Activated CD8-positive, alpha-beta memory T cell treated with anti-CD3 and anti-CD28 coated beads for 36 hours (primary cell): ENCODE data around the gene FKBP2. TPM values are rescaled to one million over a fixed set of nuclear protein-coding genes. Genes with fewer than 3 reads are reported as not detected.

Source experiments
- CTCF ChIA-PET: fragments of 350-600 bp; sonication (Branson Sonifier 250); formaldehyde crosslinking; loops from one replicate; lab custom pipeline; 2021; ENCODE audit warnings: antibody characterized with exemption; lab: Charles Lee
- POLR2A ChIA-PET: fragments of 350-600 bp; sonication (Branson Sonifier 250); formaldehyde crosslinking; loops from one replicate; lab custom pipeline; 2021; ENCODE audit warnings: antibody characterized with exemption; lab: Charles Lee
- total RNA-seq, 2 experiments: library from RNA; stranded (reverse); gene quantifications; one replicate each; pipeline ENCODE4 v1.2.3, GENCODE V29; 2021

The FKBP2 gene
- total RNA-seq, 2 experiments from 2014 or later, result 26.8 to 28.5 TPM

DNA sequence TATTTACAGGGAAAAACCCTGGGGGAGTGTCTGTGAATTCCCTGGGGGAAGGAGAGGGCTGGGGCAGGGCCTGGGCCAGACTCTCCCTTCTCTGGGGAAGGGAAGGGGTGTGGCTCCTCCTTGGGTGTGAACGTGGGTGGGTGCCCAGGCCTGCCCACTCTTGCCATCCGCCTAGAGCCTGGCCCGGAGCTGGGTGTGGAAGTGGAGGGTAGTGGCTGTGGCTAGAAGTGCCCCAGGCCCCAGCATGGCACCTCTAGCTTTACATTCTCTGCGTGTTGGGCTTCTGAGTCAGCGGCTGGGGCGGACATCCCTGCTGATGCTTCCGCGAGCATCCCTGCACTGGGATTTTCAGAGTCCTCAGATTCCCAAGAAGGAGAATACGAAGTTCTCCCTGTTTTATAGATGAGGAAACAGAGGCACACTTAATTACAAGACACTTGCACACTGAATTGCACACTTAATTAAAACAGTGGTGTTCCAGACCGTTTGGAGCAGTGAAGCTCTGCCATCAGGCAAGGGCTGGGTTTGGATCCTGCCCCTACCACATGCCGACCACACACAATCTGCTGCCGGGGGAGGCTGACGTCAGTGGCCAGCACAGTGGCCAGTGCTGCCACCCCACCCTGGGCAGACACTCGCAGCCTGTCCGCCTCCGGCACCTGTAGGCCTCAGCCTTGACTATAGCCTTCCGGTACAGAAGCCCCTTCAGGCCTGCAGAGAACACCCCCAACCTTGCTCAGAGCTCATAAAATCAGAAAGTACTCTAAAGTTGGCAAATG is 35.9 kb downstream of the FKBP2 start:
- ChIA-PET POLR2A (interaction anchor here (0.6 to 0.7 kb wide), 2 partner anchors 63 to 1481 kb away, joined by 3 to 4 read pairs; no protein-coding TSS in a partner anchor), CTCF (interaction anchor here (1.1 to 2.5 kb wide), 3 partner anchors 10 to 28 kb away, joined by 3 to 9 read pairs (median 4); no protein-coding TSS in a partner anchor)

DNA sequence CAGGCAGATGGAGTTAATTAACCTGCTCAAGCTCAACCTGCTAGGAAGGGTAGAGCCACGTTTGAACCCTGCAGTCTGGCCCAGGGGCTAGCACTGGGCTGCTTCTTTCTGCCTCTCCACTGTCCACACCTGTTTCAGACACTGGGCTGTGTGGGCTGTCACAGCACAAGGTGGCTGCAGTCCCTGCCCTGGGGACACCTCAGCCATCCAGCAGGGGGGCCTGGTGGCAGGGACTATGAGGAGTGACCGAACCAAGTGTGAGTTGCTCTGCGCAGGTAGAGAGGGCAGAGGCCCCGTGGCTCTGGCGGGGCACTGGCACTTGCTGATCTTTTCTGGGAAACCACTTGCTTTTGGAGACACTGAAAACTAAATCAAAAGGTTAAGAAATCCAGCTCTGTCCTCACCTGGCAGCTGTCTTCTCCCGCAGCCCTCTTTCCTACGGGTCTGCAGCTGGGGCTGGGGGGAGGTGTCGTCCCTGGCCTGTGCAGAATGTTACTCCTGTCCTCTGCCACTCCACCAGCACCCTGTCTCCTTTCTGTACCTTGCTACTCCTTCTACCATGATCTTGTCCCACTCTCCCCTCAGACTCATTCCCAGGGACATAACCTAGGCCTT is 37.8 kb downstream of the FKBP2 start:
- POLR2A ChIA-PET, result no interaction called here

DNA sequence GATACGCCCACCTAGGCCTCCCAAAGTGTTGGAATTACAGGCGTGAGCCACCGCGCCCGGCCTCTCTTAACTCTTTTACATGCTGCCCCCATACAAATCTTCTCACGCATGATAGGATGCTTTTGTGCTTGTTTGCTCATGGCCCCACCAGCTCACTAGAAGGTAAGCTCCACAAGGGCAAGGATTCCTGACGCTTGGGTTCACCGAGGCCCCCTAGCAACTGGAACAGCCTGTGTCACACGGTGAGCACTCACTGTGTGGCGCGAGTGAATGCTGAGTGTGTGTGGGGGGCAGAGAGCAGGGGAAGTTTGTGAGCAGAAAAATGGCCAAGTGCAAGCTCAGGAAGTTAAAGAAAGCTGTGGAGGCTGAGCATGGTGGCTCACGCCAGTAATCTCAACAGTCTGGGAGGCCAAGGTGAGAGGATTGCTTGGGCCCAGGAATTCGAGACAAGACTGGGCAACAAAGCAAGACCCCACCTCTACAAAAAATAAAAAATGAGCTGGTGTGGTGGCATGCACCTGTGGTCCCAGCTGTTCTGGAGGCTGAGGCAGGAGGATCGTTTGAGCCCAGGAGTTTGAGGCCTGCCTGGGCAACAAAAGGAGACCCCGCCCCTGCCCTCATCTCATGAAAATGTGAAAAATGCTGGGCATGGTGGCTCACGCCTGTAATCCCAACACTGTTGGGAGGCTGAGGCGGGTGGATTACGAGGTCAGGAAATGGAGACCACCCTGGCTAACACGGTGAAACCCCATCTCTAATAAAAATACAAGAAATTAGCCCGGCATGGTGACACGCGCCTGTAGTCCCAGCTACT is 41.3 kb downstream of the FKBP2 start:
- ChIA-PET POLR2A (interaction anchor here (0.6 kb wide), 1 partner anchor 36 kb away, joined by 6 read pairs; no protein-coding TSS in a partner anchor), CTCF (interaction anchor here (1.9 to 3.4 kb wide), 3 partner anchors 10 to 22 kb away, joined by 5 to 26 read pairs (median 5); no protein-coding TSS in a partner anchor)

More for the DNA sequence above, 37.8 kb downstream of the FKBP2 start:
- CTCF ChIA-PET, result interaction anchor here (1.1 kb wide), 1 partner anchor 25 kb away, joined by 4 read pairs; no protein-coding TSS in a partner anchor

DNA sequence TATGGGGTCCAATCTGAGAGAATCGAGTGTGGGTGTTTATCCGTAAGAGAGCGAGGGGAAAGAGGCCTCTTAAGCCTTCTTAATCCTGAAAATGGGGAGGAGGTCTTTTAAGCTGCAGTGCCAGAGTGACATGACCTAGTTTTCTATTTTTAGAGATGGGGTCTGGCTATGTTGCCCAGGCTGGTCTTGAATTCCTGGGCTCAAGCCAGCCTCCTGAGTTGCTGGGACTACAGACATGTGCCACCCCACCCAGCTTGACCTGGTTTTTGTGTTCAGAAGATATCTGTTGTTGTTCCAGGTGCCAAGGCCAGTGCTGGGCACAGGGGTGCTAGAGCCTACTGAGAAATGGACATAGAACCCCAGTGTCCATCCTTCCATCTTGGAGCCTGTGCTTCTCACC is 42.2 kb downstream of the FKBP2 start:
- POLR2A ChIA-PET, result interaction anchor here (3.3 kb wide), 1 partner anchor 13 kb away, joined by 20 read pairs; no protein-coding TSS in a partner anchor
- CTCF ChIA-PET, result interaction anchor here (1.0 to 3.4 kb wide), 4 partner anchors 11 to 32 kb away, joined by 3 to 26 read pairs (median 6); partner anchors contain the start of gene PLCB3

DNA sequence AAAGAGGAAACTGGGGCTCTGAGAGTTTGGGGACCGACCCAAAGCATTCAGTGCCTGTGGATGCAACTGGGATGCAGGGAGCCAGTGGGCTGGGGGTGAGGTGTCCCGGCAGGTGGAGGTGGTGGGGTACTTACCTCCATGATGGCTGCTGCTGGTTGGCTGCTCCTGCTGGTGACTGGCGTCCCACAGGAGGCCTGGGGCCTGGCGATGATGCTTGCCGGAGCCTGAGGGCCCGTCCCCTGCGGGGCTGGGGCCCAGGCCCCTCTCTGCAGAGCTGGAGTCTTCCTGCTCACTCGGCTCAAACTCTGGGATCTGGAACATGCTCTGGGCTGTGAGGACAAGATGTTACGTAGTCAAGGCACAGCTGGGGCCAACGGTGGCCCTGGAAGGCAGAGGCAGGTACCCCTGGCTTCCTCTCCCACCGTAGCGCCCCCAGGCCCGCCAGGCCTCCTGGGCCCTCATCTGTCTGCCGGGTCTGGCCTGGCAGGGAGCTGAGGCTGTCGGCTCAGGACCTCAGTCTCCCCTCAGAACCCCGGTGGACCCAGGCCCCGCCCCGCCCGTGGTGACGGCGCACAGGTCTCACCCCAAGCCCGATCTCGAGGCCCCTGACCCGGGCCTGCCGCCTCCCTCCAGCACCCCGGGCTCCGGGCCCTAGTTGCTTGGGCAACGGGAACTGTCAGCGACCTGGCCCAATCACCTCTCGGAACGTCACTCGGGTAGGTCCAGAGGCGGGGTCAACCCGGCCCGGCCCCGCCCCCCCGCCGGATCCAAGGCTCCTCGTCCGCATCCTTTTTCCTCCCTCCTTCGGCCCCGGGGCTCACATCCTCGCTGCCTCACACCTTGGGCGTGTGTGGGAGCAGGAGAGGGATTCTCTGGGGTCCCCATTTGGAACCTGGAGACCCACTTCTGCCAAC is 43.4 kb downstream of the FKBP2 start, which contains the start of gene BAD:
TSS of gene BAD (minus strand) at position 618 of the 914 bp plus-strand sequence. CDS start at position 321, 297 bp downstream.
- ChIA-PET POLR2A (interaction anchor here (0.7 to 3.3 kb wide), 6 partner anchors 14 to 78 kb away, joined by 3 to 20 read pairs (median 4); partner anchors contain the start of genes CATSPERZ, FERMT3, FKBP2 and TRMT112), CTCF (interaction anchor here (0.6 to 3.4 kb wide), 6 partner anchors 11 to 33 kb away, joined by 3 to 26 read pairs (median 6); partner anchors contain the start of genes CATSPERZ and PLCB3)

DNA sequence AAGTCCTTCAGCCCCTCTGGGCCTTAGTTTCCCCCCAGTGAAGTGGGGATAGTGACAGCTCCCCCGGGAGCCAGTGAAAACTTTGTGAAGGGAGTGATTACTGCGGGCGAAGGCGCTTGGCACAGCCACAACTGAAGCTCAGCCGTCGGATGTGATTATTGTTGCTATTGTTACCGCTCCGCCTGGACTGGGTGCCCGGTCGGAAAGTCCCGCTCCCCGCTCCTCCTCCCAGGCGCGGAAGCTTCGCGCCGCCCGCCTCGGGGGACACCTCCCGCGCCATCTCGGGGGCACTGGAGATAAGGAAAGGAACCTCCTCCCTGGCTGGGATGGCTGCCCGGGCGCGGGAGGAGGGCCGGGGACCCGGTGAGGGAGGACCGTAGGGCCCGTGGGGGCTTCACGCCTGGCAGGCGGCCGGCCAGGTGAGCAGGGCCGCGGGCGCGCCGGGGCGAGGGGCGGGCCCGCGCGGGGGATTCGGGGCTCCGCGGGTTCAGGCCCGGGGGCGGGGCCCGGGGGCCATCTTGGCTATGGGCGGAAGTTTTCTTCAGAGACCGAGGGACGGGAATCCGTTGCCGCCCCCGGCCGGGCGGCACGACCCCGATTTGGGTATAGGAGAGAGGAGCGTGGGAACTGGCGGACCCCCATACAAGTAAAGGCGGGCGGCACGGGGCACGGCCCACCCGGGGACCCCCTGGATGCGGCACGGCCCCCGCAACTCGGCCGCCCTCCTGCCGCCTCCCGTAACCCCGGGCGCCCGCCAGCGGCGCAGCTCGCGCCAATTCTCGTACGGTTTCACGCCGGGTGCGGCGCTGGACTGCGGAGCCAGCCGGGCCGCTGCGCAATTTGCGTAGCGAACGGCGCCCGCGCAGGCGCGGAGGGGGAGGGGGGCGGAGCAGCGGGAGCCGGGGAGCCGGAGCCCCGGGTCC is 44.3 kb downstream of the FKBP2 start, which contains the start of gene GPR137:
TSS of gene GPR137 (plus strand) at position 887 of the 923 bp plus-strand sequence. CDS start 677 bp downstream, outside the sequence.
- POLR2A ChIA-PET, result interaction anchor here (0.6 to 3.3 kb wide), 8 partner anchors 15 to 1444 kb away, joined by 3 to 20 read pairs (median 4); partner anchors contain the start of genes CATSPERZ, FERMT3, FKBP2 and TRMT112
- CTCF ChIA-PET, result interaction anchor here (1.7 to 3.4 kb wide), 3 partner anchors 16 to 34 kb away, joined by 8 to 26 read pairs (median 15); partner anchors contain the start of genes CATSPERZ and PLCB3

DNA sequence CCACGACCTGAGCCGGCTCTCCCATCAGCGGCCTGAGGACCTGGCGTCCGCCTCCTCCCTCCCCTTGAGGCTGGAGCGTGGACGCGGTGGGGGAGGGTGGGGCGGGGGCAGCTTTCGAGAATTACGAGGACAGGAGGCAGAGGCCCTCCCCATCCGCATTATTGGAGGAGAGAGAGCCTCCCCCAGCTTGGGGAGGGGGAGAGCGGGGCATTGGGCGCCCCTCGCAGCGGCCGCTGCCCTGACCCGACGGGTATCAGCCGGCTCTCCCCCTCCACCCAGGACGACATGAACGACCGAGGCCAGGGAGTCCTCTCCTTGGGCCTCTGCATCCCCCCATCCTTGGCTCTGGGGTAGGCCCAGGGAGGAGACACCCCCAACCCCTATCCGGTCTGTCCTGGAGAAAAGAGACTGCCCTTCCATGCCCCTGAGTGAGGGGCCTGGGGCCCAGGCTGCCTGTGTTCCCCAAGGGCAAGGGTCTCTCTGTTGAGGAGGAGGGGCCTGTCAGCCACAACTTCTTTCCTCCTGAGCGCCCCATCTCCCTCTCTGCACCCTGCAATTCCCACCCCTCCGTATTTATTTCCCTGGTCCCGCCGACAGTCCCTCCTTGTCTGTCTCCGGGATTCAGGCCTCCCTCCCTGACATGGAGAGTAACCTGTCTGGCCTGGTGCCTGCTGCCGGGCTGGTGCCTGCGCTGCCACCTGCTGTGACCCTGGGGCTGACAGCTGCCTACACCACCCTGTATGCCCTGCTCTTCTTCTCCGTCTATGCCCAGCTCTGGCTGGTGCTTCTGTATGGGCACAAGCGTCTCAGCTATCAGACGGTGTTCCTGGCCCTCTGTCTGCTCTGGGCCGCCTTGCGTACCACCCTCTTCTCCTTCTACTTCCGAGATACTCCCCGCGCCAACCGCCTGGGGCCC is 45.2 kb downstream of the FKBP2 start:
- ChIA-PET POLR2A (interaction anchor here (0.9 to 3.3 kb wide), 2 partner anchors 16 to 18 kb away, joined by 3 to 20 read pairs; no protein-coding TSS in a partner anchor), CTCF (interaction anchor here (0.9 to 3.4 kb wide), 5 partner anchors 15 to 35 kb away, joined by 3 to 26 read pairs (median 8); partner anchors contain the start of genes CATSPERZ and PLCB3)

DNA sequence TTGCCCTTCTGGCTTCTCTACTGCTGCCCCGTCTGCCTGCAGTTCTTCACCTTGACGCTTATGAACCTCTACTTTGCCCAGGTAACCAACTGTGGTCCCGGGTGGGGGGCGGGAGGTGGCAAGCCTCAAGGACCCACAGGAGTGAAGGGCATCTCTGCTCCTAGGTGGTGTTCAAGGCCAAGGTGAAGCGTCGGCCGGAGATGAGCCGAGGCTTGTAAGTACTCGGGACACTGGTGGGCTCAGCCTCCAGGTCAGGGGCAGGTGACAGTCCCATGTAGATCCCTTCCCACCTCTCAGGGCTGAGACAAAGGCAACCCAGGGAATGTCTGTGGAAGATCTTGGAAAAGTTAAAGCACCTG is 45.9 kb downstream of the FKBP2 start:
- ChIA-PET CTCF (interaction anchor here (0.9 to 2.5 kb wide), 3 partner anchors 14 to 18 kb away, joined by 3 to 11 read pairs (median 4); no protein-coding TSS in a partner anchor), POLR2A (no interaction called here)

DNA sequence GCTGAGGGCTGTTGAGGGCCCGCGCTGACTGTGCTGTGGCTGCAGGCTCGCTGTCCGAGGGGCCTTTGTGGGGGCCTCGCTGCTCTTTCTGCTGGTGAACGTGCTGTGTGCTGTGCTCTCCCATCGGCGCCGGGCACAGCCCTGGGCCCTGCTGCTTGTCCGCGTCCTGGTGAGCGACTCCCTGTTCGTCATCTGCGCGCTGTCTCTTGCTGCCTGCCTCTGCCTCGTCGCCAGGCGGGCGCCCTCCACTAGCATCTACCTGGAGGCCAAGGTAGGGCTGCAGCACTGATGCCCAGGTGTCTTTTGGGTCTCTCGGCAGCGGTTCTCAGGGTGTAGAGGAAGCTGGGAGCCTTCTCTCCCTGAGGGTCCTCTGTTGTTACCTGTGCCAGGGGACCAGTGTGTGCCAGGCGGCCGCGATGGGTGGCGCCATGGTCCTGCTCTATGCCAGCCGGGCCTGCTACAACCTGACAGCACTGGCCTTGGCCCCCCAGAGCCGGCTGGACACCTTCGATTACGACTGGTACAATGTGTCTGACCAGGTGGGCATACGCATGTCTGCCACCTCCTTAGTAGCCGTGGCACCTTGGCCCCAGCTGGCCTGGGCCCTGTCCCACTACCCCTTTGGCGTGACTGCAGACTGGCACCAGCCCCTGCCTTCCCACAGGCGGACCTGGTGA is 46.9 kb downstream of the FKBP2 start:
- ChIA-PET POLR2A (no interaction called here), CTCF (interaction anchor here (0.7 to 2.5 kb wide), 3 partner anchors 13 to 17 kb away, joined by 3 to 11 read pairs (median 4); no protein-coding TSS in a partner anchor)

DNA sequence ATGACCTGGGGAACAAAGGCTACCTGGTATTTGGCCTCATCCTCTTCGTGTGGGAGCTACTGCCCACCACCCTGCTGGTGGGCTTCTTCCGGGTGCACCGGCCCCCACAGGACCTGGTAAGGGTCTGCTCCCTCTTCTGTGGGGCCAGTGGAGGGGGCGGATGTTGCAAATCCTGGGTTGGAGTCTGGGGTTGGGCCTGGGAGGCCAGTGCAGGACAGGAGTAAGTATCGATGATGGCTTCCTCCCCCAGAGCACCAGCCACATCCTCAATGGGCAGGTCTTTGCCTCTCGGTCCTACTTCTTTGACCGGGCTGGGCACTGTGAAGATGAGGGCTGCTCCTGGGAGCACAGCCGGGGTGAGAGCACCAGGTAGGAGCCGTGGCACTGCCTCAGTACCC is 47.5 kb downstream of the FKBP2 start:
- ChIA-PET CTCF (interaction anchor here (0.6 to 2.5 kb wide), 3 partner anchors 13 to 21 kb away, joined by 3 to 11 read pairs (median 3); no protein-coding TSS in a partner anchor), POLR2A (no interaction called here)

DNA sequence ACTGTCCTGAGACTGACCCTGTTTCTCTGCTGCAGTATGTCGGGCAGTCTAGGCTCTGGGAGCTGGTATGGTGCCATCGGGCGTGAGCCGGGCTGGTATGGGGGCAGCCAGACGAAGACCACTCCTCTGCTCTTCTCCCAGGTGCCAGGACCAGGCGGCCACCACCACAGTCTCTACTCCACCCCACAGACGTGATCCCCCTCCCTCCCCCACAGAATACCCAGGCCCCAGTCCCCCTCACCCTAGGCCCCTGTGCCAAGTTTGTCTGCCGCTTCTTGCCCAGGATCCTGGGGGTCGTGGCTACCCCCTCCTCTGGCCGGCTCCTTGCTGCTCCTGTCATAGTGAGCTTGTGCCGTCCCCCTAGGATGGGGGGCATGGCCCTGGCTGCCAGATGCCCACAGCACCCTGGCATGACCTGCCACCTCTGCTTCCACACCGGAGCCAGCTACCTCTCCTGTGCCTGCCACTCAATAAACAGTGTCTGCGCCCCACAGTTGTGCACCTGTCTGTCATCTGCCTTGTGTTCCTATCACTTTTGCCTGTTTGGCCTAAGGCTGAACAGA is 48.2 kb downstream of the FKBP2 start:
- CTCF ChIA-PET, result interaction anchor here (0.5 to 2.5 kb wide), 6 partner anchors 12 to 600 kb away, joined by 3 to 11 read pairs (median 6); partner anchors contain the start of genes CATSPERZ and PLCB3
- POLR2A ChIA-PET, result interaction anchor here (1.2 kb wide), 1 partner anchor 82 kb away, joined by 3 read pairs; the partner anchor contains the start of gene FERMT3

DNA sequence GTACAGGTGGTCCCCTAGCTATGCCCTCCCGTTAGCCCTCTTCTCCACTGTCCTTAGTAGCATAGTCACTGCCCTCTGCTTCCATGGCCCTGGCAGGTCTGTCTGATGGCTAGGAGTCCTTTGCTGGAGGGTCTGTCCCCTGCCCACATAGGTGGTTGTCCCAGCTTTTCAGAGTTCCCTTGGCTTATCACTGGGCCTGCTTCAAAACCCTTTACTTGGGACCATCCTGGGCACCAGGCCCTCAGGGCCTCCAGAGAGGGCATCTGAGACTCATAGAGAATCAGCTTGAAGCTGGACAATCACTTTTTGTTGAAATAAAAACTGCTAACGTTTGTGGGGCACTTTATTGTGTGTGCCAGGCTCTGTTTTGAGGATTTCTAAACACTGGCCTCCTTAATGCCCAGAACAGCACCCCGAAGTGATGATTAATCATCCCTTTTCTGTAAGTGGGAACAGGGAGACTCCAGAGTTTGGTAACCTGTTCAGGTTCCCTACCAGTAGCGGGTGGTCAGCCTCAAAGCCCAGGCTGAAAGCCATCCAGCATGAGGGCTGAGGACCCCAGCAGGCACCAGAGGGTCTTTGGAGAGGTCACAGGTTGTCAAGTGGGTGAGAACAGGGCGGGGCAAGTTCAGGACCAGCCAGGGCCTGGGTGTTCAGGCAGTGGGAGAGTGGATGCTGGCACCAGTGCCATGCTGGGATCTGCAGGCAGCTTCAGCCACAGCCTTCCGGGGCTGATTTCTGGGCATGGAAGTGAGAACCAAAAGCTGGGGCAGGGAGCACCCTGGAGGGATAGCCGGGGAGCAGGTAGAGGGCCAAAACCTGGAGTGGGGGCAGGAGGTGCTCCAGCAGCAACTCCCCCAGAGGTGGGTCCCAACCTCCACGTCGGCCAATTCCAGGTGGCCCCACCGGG is 49.7 kb downstream of the FKBP2 start:
- CTCF ChIA-PET, result interaction anchor here (1.3 to 4.6 kb wide), 4 partner anchors 10 to 40 kb away, joined by 4 to 26 read pairs (median 8); partner anchors contain the start of genes CATSPERZ and PLCB3
- POLR2A ChIA-PET, result interaction anchor here (1.2 kb wide), 1 partner anchor 84 kb away, joined by 3 read pairs; the partner anchor contains the start of gene FERMT3
